Right forelimb (tissue), 1 donor: ENCODE data around the gene ZDHHC11B.
"Not testable (repeated sequence)": the region's sequence is repeated elsewhere in the genome, so short reads cannot be mapped to it uniquely, and the experiment has no call there.

Source experiments
- DNase-seq: peaks from one replicate; pipeline ENCODE4 v3.0.0-alpha.2; 2018

The ZDHHC11B gene, protein sequence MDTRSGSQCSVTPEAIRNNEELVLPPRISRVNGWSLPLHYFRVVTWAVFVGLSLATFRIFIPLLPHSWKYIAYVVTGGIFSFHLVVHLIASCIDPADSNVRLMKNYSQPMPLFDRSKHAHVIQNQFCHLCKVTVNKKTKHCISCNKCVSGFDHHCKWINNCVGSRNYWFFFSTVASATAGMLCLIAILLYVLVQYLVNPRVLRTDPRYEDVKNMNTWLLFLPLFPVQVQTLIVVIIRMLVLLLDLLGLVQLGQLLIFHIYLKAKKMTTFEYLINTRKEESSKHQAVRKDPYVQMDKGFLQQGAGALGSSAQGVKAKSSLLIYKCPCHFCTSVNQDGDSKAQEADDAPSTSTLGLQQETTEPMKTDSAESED

GRCh38 chr5:784428-785177, at the start of gene ZDHHC11B:
TSS of gene ZDHHC11B (minus strand) at chr5:784729. CDS start at chr5:766919, 17,810 bp downstream.
- peak; percentile 93 for DNase-seq

- not testable (repeated sequence) for DNase-seq
Observed at GRCh38 chr5:834013-834412, 49.5 kb upstream of the ZDHHC11B start.

DNA sequence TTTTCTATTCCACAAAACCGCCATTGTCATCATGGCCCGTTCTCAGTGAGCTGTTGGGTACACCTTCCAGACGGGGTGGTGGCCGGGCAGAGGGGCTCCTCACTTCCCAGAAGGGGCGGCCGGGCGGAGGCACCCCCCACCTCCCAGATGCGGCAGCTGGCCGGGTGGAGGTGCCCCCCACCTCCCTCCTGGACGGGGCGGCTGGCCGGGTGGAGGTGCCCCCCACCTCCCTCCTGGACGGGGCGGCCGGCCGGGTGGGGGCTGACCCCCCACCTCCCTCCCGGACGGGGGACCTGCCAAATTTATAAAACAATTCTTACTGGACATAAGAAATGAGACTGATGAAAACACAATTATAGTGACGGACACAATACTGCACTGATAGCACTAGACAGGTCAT, 43.7 kb upstream of the ZDHHC11B start:
- DNase-seq, result not testable (repeated sequence)

- DNase-seq, result not testable (repeated sequence)
Observed at GRCh38 chr5:825544-825943, 41.0 kb upstream of the ZDHHC11B start.

GRCh38 chr5:821504-821903, 37.0 kb upstream of the ZDHHC11B start:
- no peak for DNase-seq

DNA sequence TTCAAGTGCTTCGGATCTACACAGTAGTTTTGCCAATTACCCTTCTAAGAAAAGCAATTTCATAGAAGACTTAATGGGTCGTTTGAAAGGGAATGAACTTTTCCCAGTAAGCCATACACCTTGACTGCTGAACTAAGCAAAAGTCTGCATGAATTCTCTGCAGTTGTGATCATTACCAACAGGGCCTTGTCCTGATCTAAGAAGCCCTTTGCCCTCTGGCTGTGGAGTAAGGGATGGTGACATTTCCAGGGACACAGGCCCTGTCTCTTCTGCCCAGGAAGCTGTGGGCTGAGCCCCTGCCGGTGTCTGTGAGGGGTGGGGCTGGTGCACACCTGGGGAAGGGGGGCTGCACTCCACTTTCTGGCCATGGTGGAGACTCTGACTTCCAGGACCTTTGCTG, 35.7 kb upstream of the ZDHHC11B start:
- DNase-seq, result no peak

DNA sequence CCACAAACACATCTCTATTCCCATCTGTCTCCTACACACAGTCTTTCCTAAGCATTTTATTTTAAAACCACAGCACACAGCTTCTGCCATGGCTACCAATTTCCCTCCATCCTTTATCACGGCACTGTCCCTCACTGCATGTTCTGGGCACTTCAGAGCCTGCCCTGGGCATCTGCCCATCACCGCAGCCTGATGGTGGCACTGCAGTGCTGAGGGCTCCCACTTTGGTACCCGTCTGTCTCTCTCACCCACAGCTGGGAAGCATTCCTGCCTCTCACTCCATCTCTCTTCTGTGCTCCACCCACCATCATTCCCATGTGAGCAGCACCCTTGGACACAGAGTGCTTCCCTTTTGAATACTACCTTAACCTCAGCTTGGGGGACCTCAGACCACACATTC, 34.5 kb upstream of the ZDHHC11B start:
- DNase-seq, result no peak

- no peak for DNase-seq
Observed at GRCh38 chr5:816176-816575, 31.6 kb upstream of the ZDHHC11B start.

GRCh38 chr5:815449-815848, 30.9 kb upstream of the ZDHHC11B start:
- no peak for DNase-seq

DNA sequence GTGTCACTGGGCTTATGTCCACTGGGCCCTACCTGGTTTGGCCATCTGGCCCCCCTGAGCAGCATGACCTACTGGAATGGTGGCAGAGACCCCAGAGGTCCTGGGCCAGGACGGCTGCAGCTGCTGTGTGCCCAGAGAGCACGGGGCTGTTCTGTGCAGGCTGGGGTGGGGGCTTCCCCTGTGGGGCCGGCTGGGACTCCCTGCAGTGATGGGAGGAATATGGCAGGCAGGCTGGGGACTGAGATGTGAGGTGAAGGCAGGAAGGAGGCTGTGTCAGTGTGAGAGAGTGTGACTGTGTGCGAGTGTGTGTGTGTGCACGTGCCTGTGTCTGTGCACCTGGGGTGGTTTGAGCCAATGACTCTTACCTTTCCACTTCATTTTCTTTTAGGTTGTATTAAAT, 29.0 kb upstream of the ZDHHC11B start:
- DNase-seq, result not testable (repeated sequence)

GRCh38 chr5:811384-811783, 26.9 kb upstream of the ZDHHC11B start:
- not testable (repeated sequence) for DNase-seq

- DNase-seq, result not testable (repeated sequence)
Observed at GRCh38 chr5:807719-808514, 23.4 kb upstream of the ZDHHC11B start.

DNA sequence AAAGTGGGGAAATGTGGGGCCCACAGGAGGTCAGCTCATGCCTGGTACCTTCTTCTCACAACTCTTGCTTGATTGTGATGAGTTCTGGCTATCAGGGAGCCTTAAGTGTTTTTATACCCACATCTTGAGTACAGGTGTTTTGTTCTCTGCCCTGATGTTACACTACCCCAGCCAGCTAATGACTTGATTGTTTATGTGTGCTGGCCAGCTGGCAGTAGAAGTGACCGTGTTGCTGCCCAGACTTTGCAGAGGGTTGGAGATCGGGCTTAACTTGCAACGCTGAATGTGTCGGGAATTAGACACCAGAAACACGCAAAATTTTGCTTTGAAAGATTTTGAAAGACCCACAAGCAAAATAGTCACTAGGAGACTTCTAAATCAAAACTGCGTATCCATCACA, 16.9 kb upstream of the ZDHHC11B start:
- DNase-seq, result no peak

- DNase-seq, result not testable (repeated sequence)
Observed at GRCh38 chr5:801055-801454, 16.5 kb upstream of the ZDHHC11B start.

GRCh38 chr5:798505-799138, 14.1 kb upstream of the ZDHHC11B start:
- DNase-seq, result not testable (repeated sequence)

DNA sequence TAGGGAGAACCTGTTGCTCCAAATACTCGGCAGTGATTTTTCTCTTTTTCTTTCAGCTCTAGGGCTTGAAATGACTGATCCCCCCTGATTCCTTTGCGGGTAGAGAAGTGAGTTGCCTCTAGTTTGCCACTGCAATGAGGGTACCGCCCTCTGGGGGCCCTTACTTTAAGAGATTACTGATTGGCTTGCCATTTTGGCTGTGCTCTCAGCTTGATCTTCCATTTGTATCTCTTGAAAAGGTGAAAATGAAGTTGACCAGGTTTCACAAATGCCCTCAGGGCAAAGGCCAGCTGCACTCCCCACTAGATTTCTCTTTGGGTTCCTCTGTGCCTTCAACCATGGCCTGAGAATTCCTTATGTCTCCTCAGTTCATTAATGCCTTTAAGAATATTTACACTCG, 13.5 kb upstream of the ZDHHC11B start:
- DNase-seq, result not testable (repeated sequence)

DNA sequence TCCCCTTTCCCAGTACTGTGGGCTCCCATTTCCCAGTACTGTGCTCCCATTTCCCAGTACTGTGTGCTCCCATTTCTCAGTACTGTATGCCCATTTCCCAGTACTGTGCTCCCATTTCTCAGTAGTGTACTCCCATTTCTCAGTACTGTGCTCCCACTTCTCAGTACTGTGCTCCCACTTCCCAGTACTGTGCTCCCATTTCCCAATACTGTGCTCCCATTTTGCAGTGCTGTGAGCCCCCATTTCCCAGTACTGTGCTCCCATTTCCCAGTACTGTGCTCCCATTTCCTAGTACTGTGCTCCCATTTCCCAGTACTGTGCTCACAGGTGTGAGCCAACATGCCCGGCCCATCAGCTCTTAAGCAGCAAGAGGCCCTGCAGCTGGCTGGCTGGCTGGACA, 11.3 kb upstream of the ZDHHC11B start:
- DNase-seq, result not testable (repeated sequence)

DNA sequence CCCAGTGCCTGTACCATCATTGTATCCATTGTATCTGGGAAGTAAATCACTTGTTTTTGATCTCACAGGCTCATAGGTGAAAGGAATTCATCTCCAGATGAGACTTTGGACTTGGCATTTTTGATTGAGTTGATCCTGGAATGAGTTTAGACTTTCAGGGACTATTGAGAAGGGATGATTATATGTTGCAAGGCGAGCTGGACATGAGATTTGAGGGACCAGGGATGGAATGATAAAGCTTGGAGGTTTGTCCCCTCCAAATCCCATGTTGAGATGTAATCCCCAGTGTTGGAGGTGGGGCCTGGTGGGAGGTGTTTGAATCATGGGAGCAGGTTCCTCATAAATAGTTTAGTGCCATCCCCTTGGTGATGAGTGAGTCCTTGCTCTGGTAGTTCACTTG, 10.4 kb upstream of the ZDHHC11B start:
- not testable (repeated sequence) for DNase-seq

DNA sequence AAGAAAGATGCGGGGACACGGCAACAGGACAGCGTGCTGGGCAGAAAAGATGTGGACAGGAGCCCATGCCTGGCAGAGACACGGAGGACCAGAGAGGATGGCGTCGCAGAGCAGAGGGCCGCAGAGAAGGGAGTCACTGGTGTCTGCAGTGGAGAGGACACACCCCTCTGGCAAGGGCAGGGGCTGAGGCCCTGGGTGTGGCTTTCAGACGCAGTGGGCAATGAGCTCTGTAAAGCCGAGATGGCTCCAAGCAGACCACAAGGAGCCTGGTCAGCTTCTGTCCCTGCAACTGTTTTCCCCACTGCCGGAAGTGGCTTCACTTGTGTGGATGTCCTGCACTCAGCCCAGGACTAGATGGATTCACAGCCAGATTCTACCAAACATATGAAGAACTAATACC, 4.2 kb upstream of the ZDHHC11B start:
- DNase-seq, result not testable (repeated sequence)

- DNase-seq, result not testable (repeated sequence)
Observed at GRCh38 chr5:787857-788233, 3.3 kb upstream of the ZDHHC11B start.

DNA sequence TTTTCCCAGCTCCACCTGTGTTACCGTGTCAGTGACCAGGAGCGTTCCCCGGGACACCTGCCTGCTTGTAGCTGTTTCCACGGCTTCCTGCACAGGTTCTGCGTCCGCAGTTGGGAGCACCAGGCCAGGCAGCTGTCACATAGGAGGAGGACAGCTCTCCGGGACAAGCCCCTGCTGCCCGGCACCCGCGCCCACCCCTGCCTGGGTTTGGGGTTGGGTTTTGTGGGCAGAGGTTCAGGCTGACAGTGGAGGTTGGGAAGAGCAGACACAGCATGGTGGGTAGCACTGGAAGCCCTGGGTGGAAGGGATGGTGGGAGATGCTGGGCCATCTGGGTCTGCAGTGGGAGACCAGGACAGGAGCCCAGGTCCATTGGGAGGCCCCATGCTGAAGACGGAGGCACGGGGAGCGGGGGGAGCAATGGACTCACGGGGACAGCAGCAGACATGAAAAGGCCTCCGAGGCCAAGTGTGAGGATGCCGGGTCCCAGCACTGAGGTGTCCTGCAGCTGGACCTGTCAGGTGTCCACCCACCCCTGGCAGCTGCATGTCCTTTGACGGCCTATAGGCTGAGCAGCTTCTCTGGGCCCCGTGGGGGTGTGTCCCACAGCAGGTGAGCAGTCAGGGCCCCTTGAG, 2.8 kb upstream of the ZDHHC11B start:
- DNase-seq, result not testable (repeated sequence)

DNA sequence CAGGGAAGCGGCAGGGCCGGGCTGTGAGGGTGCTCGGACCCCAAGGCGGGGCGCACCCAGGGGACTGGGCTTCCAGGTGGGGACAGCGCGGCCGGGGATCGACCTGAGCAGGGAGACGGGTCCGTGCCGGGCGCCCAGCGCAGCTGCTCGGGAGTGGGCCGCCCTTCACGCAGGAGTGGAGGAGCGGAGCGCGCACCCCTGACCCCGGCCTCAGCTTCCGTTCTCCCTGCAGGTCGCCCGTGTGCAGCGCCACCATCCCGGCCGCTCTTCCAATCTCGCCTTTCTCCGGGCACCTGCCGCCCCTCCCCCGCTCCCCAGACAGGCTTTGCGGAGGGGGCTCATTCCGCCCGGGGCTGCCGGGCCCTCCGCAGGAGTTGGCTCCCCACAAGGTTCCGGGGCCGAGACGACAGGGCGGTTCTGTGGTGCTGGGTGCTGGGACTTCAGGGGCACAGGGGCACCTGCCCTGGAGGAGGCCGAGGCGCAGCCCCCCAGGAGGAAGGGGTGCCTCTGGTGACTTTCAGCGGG, 714 bp upstream of the ZDHHC11B start:
- DNase-seq, result not testable (repeated sequence)
